Mesenchymal stem cell (in vitro differentiated cells and primary cell): ENCODE results near the gene SLC34A1.

Experiments used
- DNase-seq: peaks from one replicate; pipeline ENCODE4 v3.0.0-alpha.2; 2013
- H2AFZ ChIP-seq: one replicate; pipeline ENCODE4 v1.6.1; 2013; ENCODE audit warnings: low read depth, mild to moderate bottlenecking, control low read depth, inconsistent platforms, low read length, moderate library complexity
- H2AK5ac ChIP-seq: 2 replicates; pipeline ENCODE4 v1.6.1; 2013; ENCODE audit warnings: low read length, moderate library complexity, mild to moderate bottlenecking, inconsistent platforms; ENCODE audit not compliant: severe bottlenecking
- H2BK120ac ChIP-seq: one replicate; pipeline ENCODE4 v1.6.1; 2013; ENCODE audit warnings: low read depth, mild to moderate bottlenecking, inconsistent platforms, low read length, moderate library complexity
- H2BK12ac ChIP-seq, 2 experiments: one replicate each; pipeline ENCODE4 v1.6.1; 2013; ENCODE audit warnings: inconsistent platforms in 2 of 2, low read length in 2 of 2, mild to moderate bottlenecking in 2 of 2, moderate library complexity in 2 of 2, control low read depth in 1 of 2
- H2BK15ac ChIP-seq: one replicate; pipeline ENCODE4 v1.6.1; 2013; ENCODE audit warnings: mild to moderate bottlenecking, low read depth, inconsistent platforms; ENCODE audit not compliant: poor library complexity, severe bottlenecking
- H2BK5ac ChIP-seq: 2 replicates; pipeline ENCODE4 v1.6.1; 2013; ENCODE audit warnings: low read depth, mild to moderate bottlenecking, low read length, control low read depth, inconsistent platforms; ENCODE audit not compliant: poor library complexity, severe bottlenecking
- H3K14ac ChIP-seq, 2 experiments: one replicate each; pipeline ENCODE4 v1.6.1; 2013; ENCODE audit warnings: inconsistent platforms in 2 of 2, low read length in 2 of 2, control low read depth in 1 of 2, mild to moderate bottlenecking in 1 of 2, moderate library complexity in 1 of 2
- H3K18ac ChIP-seq, 2 experiments: one replicate each; pipeline ENCODE4 v1.6.1; 2013; ENCODE audit warnings: inconsistent platforms in 2 of 2, low read length in 2 of 2, control low read depth in 1 of 2, low read depth in 1 of 2, mild to moderate bottlenecking in 1 of 2
- H3K23ac ChIP-seq, 2 experiments: one replicate each; pipeline ENCODE4 v1.6.1; 2013; ENCODE audit warnings: inconsistent platforms in 2 of 2, low read length in 2 of 2, mild to moderate bottlenecking in 2 of 2, moderate library complexity in 2 of 2, control low read depth in 1 of 2
- H3K27ac ChIP-seq: 2 replicates; pipeline ENCODE4 v1.5.1; 2013; ENCODE audit warnings: mild to moderate bottlenecking, moderate library complexity, low read length, control low read depth, inconsistent platforms; ENCODE audit not compliant: poor library complexity, severe bottlenecking
- H3K27me3 ChIP-seq, 2 experiments: 2 replicates each; pipeline versions ENCODE4 v1.6.1 to v1.7.0; 2013; ENCODE audit warnings: low read length in 2 of 2, mild to moderate bottlenecking in 2 of 2, moderate library complexity in 2 of 2, control low read depth in 1 of 2, inconsistent platforms in 1 of 2; ENCODE audit not compliant: control insufficient read depth in 1 of 2, insufficient read depth in 1 of 2
- H3K36me3 ChIP-seq, 2 experiments: 2 replicates each; pipeline versions ENCODE4 v1.6.1 to v1.7.0; 2013; ENCODE audit warnings: low read length in 2 of 2, control low read depth in 1 of 2, inconsistent platforms in 1 of 2, low read depth in 1 of 2, mild to moderate bottlenecking in 1 of 2; ENCODE audit not compliant: insufficient read depth in 2 of 2, control insufficient read depth in 1 of 2
- H3K4ac ChIP-seq, 2 experiments: one replicate each; pipeline ENCODE4 v1.6.1; 2013; ENCODE audit warnings: inconsistent platforms in 2 of 2, low read length in 2 of 2, mild to moderate bottlenecking in 2 of 2, moderate library complexity in 2 of 2, control low read depth in 1 of 2, low read depth in 1 of 2
- H3K4me1 ChIP-seq: 2 replicates; pipeline ENCODE4 v1.6.1; 2013; ENCODE audit warnings: low read depth, low read length, control low read depth; ENCODE audit not compliant: control insufficient read depth, insufficient read depth
- H3K4me2 ChIP-seq: 2 replicates; pipeline ENCODE4 v1.6.1; 2013; ENCODE audit warnings: low read length, mild to moderate bottlenecking, inconsistent platforms; ENCODE audit not compliant: poor library complexity, severe bottlenecking
- H3K4me3 ChIP-seq, 2 experiments: 2 replicates each; pipeline versions ENCODE4 v1.5.1 to v1.7.0; 2013; ENCODE audit warnings: low read length in 2 of 2, mild to moderate bottlenecking in 2 of 2, control low read depth in 1 of 2, low read depth in 1 of 2; ENCODE audit not compliant: insufficient read depth in 1 of 2
- H3K79me1 ChIP-seq: replicated peaks from 2 replicates; pipeline ENCODE4 v1.6.1; 2013; ENCODE audit warnings: mild to moderate bottlenecking, control low read depth, low read length, inconsistent platforms; ENCODE audit not compliant: poor library complexity, severe bottlenecking
- H3K9ac ChIP-seq: 2 replicates; pipeline ENCODE4 v1.7.0; 2013; ENCODE audit warnings: mild to moderate bottlenecking, low read length, moderate library complexity
- H3K9me3 ChIP-seq: 2 replicates; pipeline ENCODE4 v1.7.0; 2013; ENCODE audit warnings: mild to moderate bottlenecking, low read length; ENCODE audit not compliant: control insufficient read depth
- H4K8ac ChIP-seq: one replicate; pipeline ENCODE4 v1.6.1; 2013; ENCODE audit warnings: inconsistent platforms, mild to moderate bottlenecking, low read length, moderate library complexity
- H4K91ac ChIP-seq: one replicate; pipeline ENCODE4 v1.6.1; 2013; ENCODE audit warnings: mild to moderate bottlenecking, low read length, inconsistent platforms
- WGBS: methylation state at CpG from one replicate; pipeline ENCODE4 v1.1.7; 2013; ENCODE audit warnings: mixed read lengths; 5-methylcytosine and 5-hydroxymethylcytosine counted together

The SLC34A1 gene

DNA sequence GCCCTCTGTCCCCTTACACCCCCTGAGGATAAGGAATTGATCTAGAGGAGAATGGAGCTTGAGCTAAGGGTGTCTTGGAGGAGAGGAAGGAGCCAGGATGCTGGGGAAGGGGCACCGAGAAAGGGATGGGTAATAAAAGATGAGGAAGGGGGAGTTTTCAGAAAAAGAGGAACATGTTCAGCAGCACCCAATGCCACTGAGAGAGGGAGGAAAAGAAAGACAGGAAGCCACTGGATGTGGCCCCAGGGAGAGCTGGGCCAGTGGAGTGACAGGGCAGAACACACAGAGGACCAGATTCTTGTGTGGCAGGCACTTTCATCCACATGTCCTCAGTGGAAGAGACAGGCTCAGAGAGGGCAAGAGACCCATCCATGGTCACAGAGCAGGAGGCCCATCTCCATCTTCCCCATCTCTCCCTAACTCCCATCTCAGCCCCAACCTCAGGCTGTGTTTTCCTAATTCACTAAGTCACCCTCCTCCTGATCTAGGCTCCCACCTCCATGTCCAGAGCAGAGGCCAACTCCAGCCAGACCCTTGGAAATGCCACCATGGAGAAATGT is 9.1 kb downstream of the SLC34A1 start:
- no peak overlapping the region for H3K4me2 ChIP-seq
- H3K27me3 ChIP-seq: peaks cover 8 to 41% of the 10 kb centered on the region in 2 experiments
- no peak overlapping the region for H4K8ac ChIP-seq
- H3K18ac ChIP-seq: no peak overlapping the region
- no peaks in the 10 kb centered on the region for H3K9me3 ChIP-seq
- no peak overlapping the region for H3K27ac ChIP-seq
- no peak overlapping the region for H3K23ac ChIP-seq
- H2AK5ac ChIP-seq: no peak overlapping the region
- no peak overlapping the region for H2BK5ac ChIP-seq
- H2BK120ac ChIP-seq: no peak overlapping the region
- H2BK12ac ChIP-seq: no peak overlapping the region
- no peaks in the 10 kb centered on the region for H3K79me1 ChIP-seq
- no peaks in the 10 kb centered on the region for H3K36me3 ChIP-seq
- no peak overlapping the region for H3K4me3 ChIP-seq
- no peak overlapping the region for H4K91ac ChIP-seq
- no peak overlapping the region for H3K9ac ChIP-seq
- WGBS: 79% methylated on average over 1 of the region's 1 CpG
- H3K14ac ChIP-seq: no peak overlapping the region
- no peak overlapping the region for H2AFZ ChIP-seq
- H2BK15ac ChIP-seq: no peak overlapping the region
- peaks cover 18% of the 10 kb centered on the region for H3K4me1 ChIP-seq
- no peak for DNase-seq
- no peak overlapping the region for H3K4ac ChIP-seq

DNA sequence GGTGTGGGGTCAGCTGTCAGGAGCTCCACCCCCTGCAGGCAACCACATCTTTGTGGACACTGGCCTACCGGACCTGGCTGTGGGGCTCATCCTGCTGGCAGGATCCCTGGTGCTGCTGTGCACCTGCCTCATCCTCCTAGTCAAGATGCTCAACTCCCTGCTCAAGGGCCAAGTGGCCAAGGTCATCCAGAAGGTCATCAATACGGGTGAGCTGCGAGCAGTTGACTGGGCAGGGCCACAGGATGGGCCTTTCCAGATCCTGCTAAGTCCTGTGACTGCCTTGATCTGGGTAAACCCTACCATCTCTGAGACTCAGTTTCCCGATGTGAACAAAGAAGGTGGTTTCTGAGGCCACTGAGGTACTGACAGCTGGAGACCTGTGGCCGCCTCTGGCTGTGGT is 9.8 kb downstream of the SLC34A1 start:
- no peaks in the 10 kb centered on the region for H3K36me3 ChIP-seq
- WGBS: 78% methylated on average over 5 of the region's 5 CpGs
- H2BK12ac ChIP-seq: no peak overlapping the region
- H4K91ac ChIP-seq: no peak overlapping the region
- H3K4me1 ChIP-seq: peaks cover 12% of the 10 kb centered on the region
- no peak overlapping the region for H2AK5ac ChIP-seq
- no peak overlapping the region for H3K4me3 ChIP-seq
- H3K18ac ChIP-seq: no peak overlapping the region
- H3K9ac ChIP-seq: no peak overlapping the region
- no peak overlapping the region for H3K4me2 ChIP-seq
- no peak overlapping the region for H2BK15ac ChIP-seq
- no peaks in the 10 kb centered on the region for H3K79me1 ChIP-seq
- peaks cover 8 to 48% of the 10 kb centered on the region in 2 experiments for H3K27me3 ChIP-seq
- H3K14ac ChIP-seq: no peak overlapping the region
- no peak overlapping the region for H2AFZ ChIP-seq
- no peak for DNase-seq
- no peak overlapping the region for H2BK120ac ChIP-seq
- no peak overlapping the region for H3K27ac ChIP-seq
- H3K4ac ChIP-seq: no peak overlapping the region
- no peak overlapping the region for H4K8ac ChIP-seq
- H3K23ac ChIP-seq: no peak overlapping the region
- no peaks in the 10 kb centered on the region for H3K9me3 ChIP-seq
- H2BK5ac ChIP-seq: no peak overlapping the region

DNA sequence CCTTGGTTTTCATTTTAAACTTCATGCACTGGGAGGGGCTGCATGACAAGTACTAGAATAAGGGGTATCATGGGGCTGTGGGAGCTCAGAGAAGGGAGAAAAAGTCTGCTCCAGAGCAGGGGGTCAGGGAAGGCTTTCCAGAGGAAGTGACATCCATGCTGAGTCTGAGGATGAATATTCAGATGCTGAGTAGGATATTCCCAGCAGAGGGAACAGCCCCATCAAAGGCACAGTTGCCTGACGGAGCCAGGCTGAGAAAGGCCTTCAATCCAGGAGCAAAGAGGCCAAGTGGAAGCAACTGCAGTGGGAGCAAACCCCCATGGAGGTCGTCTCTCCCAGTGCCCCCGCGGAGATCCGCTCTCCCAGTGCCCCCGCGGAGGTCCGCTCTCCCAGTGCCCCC is 11.8 kb downstream of the SLC34A1 start:
- Histone ChIP-seq H2AFZ (no peak overlapping the region), H2BK15ac (no peak overlapping the region), H3K4ac (no peak overlapping the region), H3K4me3 (no peak overlapping the region), H2BK120ac (no peak overlapping the region), H3K27ac (no peak overlapping the region), H3K18ac (no peak overlapping the region), H3K4me1 (peaks cover 2% of the 10 kb centered on the region), H3K79me1 (no peaks in the 10 kb centered on the region), H3K9ac (no peak overlapping the region), H3K36me3 (no peaks in the 10 kb centered on the region), H3K27me3 (peaks cover 8 to 68% of the 10 kb centered on the region in 2 experiments), H3K23ac (no peak overlapping the region), H3K9me3 (no peaks in the 10 kb centered on the region), H2BK12ac (no peak overlapping the region), H2AK5ac (no peak overlapping the region), H3K14ac (no peak overlapping the region), H4K91ac (no peak overlapping the region), H2BK5ac (no peak overlapping the region), H4K8ac (no peak overlapping the region), H3K4me2 (no peak overlapping the region)
- WGBS: 89% methylated on average over 7 of the region's 8 CpGs
- DNase-seq: no peak

DNA sequence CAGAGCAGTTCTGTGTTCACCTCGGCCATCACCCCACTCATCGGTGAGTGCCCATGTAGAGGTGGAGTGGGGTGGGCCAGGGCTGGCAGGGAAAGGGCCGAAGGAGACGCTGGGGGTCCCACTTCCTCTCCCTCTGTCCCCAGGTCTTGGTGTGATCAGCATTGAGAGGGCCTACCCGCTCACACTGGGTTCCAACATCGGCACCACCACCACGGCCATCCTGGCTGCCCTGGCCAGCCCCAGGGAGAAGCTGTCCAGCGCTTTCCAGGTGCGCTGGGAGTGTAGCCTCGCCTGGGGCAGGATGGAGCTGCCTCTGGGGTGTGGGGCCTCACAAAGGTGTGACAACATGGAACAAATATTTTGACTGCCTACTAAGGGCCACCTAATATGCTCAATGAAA is 12.6 kb downstream of the SLC34A1 start:
- H3K23ac ChIP-seq: no peak overlapping the region
- H2AFZ ChIP-seq: no peak overlapping the region
- no peak overlapping the region for H3K27ac ChIP-seq
- H3K4me3 ChIP-seq: no peak overlapping the region
- no peak overlapping the region for H3K9ac ChIP-seq
- no peak overlapping the region for H3K4ac ChIP-seq
- H3K79me1 ChIP-seq: no peaks in the 10 kb centered on the region
- H3K36me3 ChIP-seq: no peaks in the 10 kb centered on the region
- no peak overlapping the region for H3K14ac ChIP-seq
- 94% methylated on average over 10 of the region's 10 CpGs for WGBS
- H3K27me3 ChIP-seq: peaks cover 8 to 75% of the 10 kb centered on the region in 2 experiments
- H2AK5ac ChIP-seq: no peak overlapping the region
- H4K8ac ChIP-seq: no peak overlapping the region
- no peak overlapping the region for H4K91ac ChIP-seq
- H3K18ac ChIP-seq: no peak overlapping the region
- H2BK12ac ChIP-seq: no peak overlapping the region
- H2BK120ac ChIP-seq: no peak overlapping the region
- no peak overlapping the region for H2BK5ac ChIP-seq
- no peaks in the 10 kb centered on the region for H3K9me3 ChIP-seq
- peaks cover 2% of the 10 kb centered on the region for H3K4me1 ChIP-seq
- no peak for DNase-seq
- H3K4me2 ChIP-seq: no peak overlapping the region
- no peak overlapping the region for H2BK15ac ChIP-seq
